ENCODE measurements around the gene HDAC10. TPM values are rescaled to one million over a fixed set of nuclear protein-coding genes. Genes with fewer than 3 reads are reported as not detected.

Gene HDAC10
- total and polyA plus RNA-seq, 10 of the 15 experiments (the other 5 are each of a cell fraction or from before 2014, with no cell fraction given): 0.26 to 48.6 (median 5.0) TPM

DNA sequence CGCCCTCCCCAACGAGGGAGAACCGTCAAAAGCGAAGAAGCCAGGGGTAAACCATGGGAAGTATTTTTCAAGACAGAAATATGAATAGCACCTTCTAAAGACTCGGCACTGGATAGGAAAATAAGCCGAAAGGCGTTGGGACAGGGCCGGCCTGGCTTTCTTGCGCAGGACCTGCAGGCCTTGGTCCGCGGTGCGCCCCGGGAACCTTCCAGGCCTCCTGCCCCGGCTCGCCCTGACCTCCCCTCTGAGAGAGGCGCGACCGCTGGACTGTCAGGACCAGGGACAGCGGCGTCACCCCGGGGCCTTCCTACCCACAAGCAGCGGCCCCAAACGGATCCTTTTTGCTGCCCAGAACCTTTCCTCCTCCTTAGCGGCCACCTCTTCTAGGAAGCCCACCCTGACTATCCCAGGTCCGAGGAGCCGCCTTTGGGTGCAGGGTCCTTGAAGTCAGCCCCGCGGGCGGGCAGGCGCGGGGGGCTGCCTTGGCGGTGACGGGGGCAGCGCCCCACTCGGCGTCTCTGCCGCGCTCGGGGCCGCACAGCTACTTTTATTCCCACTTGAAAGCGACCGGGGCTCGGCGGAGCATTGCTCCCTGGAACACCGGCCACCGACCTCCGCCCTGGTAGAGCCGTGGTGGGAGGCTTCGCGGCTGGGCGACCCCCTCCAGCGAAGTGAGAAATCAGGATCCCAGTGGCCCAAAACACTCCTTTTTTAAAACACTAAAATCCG, 19.8 kb upstream of the HDAC10 start (continued):
- TF ChIP-seq REST (IDR thresholded peaks at IDR 0.05; ENCODE audit: low read depth, low read length) (peak; percentile 98), RUNX3 (IDR thresholded peaks at IDR 0.05; ENCODE audit: low read length) (peak; percentile 22; the same call in 1 of the 2 replicates), SMAD1 (IDR thresholded peaks at IDR 0.05; ENCODE audit: low read depth, partially characterized antibody) (no peak), SMARCA5 (IDR thresholded peaks at IDR 0.05) (no peak), TCF3 (IDR thresholded peaks at IDR 0.05; ENCODE audit: borderline replicate concordance, insufficient read depth, low read depth, low read length) (no peak), IRF3 (IDR thresholded peaks at IDR 0.05) (no peak), DPF2 (IDR thresholded peaks at IDR 0.05) (no peak), NFYA (IDR thresholded peaks at IDR 0.05; ENCODE audit: borderline replicate concordance, low read depth, low read length) (no peak), ZNF274 (IDR thresholded peaks at IDR 0.05; ENCODE audit: insufficient read depth, insufficient read length) (no peak), ZBTB40 (IDR thresholded peaks at IDR 0.05; ENCODE audit: borderline replicate concordance) (peak; percentile 31; the same call in 1 of the 2 replicates), YBX1 (IDR thresholded peaks at IDR 0.05) (no peak), MXI1 (IDR thresholded peaks at IDR 0.05; ENCODE audit: low read depth, low read length) (peak; percentile 78), ZNF384 (IDR thresholded peaks at IDR 0.05; ENCODE audit: borderline replicate concordance, low read depth, low read length) (no peak)
- TF ChIP-seq, protein P1, sequence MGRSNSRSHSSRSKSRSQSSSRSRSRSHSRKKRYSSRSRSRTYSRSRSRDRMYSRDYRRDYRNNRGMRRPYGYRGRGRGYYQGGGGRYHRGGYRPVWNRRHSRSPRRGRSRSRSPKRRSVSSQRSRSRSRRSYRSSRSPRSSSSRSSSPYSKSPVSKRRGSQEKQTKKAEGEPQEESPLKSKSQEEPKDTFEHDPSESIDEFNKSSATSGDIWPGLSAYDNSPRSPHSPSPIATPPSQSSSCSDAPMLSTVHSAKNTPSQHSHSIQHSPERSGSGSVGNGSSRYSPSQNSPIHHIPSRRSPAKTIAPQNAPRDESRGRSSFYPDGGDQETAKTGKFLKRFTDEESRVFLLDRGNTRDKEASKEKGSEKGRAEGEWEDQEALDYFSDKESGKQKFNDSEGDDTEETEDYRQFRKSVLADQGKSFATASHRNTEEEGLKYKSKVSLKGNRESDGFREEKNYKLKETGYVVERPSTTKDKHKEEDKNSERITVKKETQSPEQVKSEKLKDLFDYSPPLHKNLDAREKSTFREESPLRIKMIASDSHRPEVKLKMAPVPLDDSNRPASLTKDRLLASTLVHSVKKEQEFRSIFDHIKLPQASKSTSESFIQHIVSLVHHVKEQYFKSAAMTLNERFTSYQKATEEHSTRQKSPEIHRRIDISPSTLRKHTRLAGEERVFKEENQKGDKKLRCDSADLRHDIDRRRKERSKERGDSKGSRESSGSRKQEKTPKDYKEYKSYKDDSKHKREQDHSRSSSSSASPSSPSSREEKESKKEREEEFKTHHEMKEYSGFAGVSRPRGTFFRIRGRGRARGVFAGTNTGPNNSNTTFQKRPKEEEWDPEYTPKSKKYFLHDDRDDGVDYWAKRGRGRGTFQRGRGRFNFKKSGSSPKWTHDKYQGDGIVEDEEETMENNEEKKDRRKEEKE (IDR thresholded peaks at IDR 0.05): no peak

Measured in GM12878 (cell line).